Activated gamma-delta T cell (primary cell): ENCODE results near the gene GPC6.

ENCODE experiments used
- DNase-seq: peaks from one replicate; lab custom pipeline; 2025; lab: John Stamatoyannopoulos, UW

The GPC6 gene

GRCh38 chr13:93687261-93687660 lies 460.7 kb downstream of the GPC6 start:
- no peak for DNase-seq

GRCh38 chr13:93689333-93689732 lies 462.7 kb downstream of the GPC6 start:
- no peak for DNase-seq

- DNase-seq = no peak
These were observed 463.5 kb downstream of the GPC6 start for GRCh38 chr13:93690139-93690538.

GRCh38 chr13:93698016-93698613 lies 471.5 kb downstream of the GPC6 start:
- no peak for DNase-seq

GRCh38 chr13:93700115-93700514 lies 473.5 kb downstream of the GPC6 start:
- no peak for DNase-seq

- DNase-seq = no peak
These were observed 481.9 kb downstream of the GPC6 start for GRCh38 chr13:93708308-93709075.

- no peak for DNase-seq
These were observed 483.1 kb downstream of the GPC6 start for GRCh38 chr13:93709506-93710244.

GRCh38 chr13:93714171-93714570 lies 487.6 kb downstream of the GPC6 start:
- no peak for DNase-seq

GRCh38 chr13:93715866-93716265 lies 489.3 kb downstream of the GPC6 start:
- DNase-seq = no peak

GRCh38 chr13:93716623-93717022 lies 490.0 kb downstream of the GPC6 start:
- DNase-seq = no peak

GRCh38 chr13:93721483-93721882 lies 494.9 kb downstream of the GPC6 start:
- no peak for DNase-seq

GRCh38 chr13:93723316-93723715 lies 496.7 kb downstream of the GPC6 start:
- DNase-seq = no peak

- DNase-seq = no peak
These were observed 497.6 kb downstream of the GPC6 start for GRCh38 chr13:93724187-93724586.

- DNase-seq = no peak
These were observed 499.8 kb downstream of the GPC6 start for GRCh38 chr13:93726173-93726957.

- no peak for DNase-seq
These were observed 500.9 kb downstream of the GPC6 start for GRCh38 chr13:93727211-93728141.

- DNase-seq = no peak
These were observed 502.8 kb downstream of the GPC6 start for GRCh38 chr13:93729383-93729782.

- no peak for DNase-seq
These were observed 504.2 kb downstream of the GPC6 start for GRCh38 chr13:93730780-93731179.

- no peak for DNase-seq
These were observed 505.6 kb downstream of the GPC6 start for GRCh38 chr13:93732186-93732585.

- no peak for DNase-seq
These were observed 509.5 kb downstream of the GPC6 start for GRCh38 chr13:93736081-93736480.

- no peak for DNase-seq
These were observed 510.3 kb downstream of the GPC6 start for GRCh38 chr13:93736909-93737308.

GRCh38 chr13:93740334-93740733 lies 513.7 kb downstream of the GPC6 start:
- DNase-seq = no peak
